ENCODE results near the gene GALNT14.

Gene GALNT14

DNA sequence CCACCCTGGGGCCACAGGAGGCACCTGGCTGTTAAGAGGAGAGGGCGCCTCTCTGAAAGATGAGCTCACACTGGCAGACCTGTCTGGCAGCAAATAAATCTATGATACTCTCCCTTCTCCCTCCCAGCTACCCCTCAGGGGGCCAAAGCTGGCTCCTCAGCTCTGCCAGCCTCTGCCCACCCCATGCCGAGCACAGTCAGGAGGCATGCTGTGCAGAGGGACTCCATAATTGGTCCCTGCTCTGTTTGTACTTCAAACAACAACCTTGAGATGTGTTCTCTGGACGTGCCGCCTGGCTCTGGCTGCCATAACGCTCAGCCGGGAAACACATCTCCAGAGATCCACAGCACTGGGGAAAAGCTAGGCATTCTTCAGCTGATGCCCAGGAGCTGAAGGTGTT lies 126.7 kb downstream of the GALNT14 start:
- TF ChIP-seq, protein P1, sequence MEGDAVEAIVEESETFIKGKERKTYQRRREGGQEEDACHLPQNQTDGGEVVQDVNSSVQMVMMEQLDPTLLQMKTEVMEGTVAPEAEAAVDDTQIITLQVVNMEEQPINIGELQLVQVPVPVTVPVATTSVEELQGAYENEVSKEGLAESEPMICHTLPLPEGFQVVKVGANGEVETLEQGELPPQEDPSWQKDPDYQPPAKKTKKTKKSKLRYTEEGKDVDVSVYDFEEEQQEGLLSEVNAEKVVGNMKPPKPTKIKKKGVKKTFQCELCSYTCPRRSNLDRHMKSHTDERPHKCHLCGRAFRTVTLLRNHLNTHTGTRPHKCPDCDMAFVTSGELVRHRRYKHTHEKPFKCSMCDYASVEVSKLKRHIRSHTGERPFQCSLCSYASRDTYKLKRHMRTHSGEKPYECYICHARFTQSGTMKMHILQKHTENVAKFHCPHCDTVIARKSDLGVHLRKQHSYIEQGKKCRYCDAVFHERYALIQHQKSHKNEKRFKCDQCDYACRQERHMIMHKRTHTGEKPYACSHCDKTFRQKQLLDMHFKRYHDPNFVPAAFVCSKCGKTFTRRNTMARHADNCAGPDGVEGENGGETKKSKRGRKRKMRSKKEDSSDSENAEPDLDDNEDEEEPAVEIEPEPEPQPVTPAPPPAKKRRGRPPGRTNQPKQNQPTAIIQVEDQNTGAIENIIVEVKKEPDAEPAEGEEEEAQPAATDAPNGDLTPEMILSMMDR (IDR thresholded peaks at IDR 0.05; ENCODE audit: insufficient read depth, low read depth, low read length, missing control alignments): no peak
- H3K4me3 ChIP-seq (ENCODE audit: low read depth, low read length): no peak overlapping the region
- no peak for DNase-seq (ENCODE audit: low read depth)

DNA sequence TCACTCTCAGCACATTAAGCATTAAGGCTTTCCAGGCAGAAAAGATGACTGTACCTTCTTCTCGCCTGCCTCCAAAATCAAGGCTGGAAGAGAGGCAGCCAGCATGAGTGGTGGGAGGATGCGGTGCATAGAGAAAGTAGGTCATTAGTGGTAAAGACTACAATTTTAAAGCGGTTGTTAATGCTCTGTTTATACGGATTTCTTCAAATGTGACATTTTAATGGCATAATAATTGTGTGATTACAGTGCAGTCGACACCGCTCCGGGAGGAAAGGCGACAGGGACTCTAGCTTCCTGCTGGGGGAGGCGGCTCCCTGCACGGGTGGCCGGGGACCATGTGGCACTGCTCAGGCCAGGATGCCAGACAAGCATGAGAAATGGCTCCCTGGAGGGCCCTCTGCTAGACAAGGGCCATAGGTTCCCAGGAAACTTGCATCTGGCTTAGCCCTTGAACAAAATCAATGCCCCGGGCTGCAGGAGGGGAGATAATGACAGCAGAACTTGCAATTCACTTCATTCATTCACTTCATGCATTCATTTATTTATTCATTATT lies 129.6 kb downstream of the GALNT14 start:
- DNase-seq (ENCODE audit: low read depth): no peak
- TF ChIP-seq, protein P1 (IDR thresholded peaks at IDR 0.05; ENCODE audit: insufficient read depth, low read depth, low read length, missing control alignments): no peak
- H3K4me3 ChIP-seq (ENCODE audit: low read depth, low read length): no peak overlapping the region

DNA sequence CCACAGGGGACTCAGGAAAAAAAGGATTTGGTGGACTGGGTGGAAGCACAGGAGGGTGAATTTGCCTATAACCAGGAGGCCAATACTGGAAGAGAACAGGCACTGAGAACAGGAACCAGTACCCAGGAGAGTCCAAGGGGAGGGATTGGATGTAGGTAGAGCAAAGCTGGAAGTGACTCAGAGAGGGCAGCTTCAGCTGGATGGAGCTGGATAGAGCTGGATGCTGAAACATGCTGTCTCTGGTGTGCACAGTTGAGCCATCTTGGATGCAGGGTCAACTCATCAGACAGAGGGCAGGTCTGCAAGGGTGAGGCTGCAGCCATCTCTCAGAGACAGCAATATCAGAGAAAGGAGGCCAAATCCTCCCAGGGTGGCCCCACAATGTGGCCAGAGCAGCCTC lies 134.0 kb downstream of the GALNT14 start:
- no peak overlapping the region for H3K4me3 ChIP-seq (ENCODE audit: low read depth, low read length)

DNA sequence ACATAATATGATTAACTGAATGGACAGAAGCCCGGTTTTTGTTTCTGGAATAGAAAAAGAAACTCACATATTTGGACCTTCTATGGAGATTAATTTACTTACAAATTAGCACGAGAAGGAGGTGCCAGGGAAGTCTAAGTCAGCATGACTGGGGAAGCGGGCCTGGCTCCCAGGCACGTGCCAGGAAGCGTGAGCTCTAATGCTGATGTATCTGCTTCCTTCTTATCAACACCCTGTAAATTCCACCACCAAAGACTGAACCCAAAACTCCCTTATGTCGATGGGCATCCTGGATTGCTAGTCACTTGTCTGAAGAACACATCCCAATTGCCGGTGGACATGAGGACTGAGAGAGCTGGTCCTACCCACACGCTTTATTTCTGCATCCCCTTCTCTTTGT lies 134.5 kb downstream of the GALNT14 start:
- DNase-seq (ENCODE audit: low read depth): no peak
- TF ChIP-seq, protein P1 (IDR thresholded peaks at IDR 0.05; ENCODE audit: insufficient read depth, low read depth, low read length, missing control alignments): no peak
- H3K4me3 ChIP-seq (ENCODE audit: low read depth, low read length): no peak overlapping the region

More for the DNA sequence above, 134.0 kb downstream of the GALNT14 start:
- DNase-seq (ENCODE audit: low read depth): no peak
- TF ChIP-seq, protein P1 (IDR thresholded peaks at IDR 0.05; ENCODE audit: insufficient read depth, low read depth, low read length, missing control alignments): no peak

DNA sequence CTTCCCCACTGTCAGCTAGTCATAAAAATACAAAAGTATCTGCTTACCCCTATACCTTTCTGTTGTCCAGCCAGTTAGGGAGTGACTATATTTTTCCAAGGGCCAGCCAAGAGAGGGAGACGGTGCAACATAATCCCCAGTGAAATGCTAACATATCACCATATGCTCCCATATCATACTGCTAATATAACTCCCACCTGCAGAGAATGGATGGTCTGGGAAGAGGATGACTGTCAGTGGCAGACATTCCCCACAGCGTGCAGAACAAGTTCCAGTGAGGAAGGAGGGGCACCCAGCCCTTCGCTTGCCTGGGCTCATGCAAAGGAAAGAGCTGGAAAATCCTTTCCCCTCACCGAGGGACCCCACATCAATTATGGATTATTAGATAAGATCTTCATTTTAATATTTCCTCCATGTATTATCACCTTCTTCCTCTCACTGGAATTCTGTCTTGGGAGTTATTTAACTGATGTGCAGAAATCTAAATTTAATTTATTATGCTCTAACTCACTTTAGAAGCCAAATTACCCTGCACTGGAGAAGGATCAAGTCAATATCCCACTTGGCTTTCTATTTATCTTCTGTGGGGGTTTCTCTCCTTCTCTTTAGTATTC lies 135.6 kb downstream of the GALNT14 start:
- DNase-seq (ENCODE audit: low read depth): no peak
- H3K4me3 ChIP-seq (ENCODE audit: low read depth, low read length): no peak overlapping the region

DNA sequence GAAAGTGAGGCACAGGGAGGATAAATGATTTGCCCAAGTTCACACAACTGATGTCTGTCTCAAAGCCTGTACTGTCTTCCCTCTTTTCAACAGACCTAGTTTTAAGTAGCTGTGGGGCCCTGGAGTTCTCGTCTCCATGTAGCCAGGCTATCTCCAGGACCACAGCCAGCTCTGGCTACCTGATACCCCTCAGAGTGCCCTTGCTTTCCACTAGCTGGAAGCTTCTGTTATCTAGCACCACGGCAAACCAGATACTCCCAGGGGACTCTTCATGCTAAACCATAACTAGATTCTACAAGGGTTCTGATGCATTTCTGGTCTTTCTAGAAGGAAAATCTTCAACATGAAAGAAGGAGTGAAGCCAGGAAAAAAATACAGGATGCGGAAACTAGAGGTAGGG lies 137.3 kb downstream of the GALNT14 start:
- TF ChIP-seq, protein P1 (IDR thresholded peaks at IDR 0.05; ENCODE audit: insufficient read depth, low read depth, low read length, missing control alignments): no peak
- no peak overlapping the region for H3K4me3 ChIP-seq (ENCODE audit: low read depth, low read length)
- no peak for DNase-seq (ENCODE audit: low read depth)

More for the DNA sequence above, 135.6 kb downstream of the GALNT14 start:
- TF ChIP-seq, protein P1 (IDR thresholded peaks at IDR 0.05; ENCODE audit: insufficient read depth, low read depth, low read length, missing control alignments): no peak

DNA sequence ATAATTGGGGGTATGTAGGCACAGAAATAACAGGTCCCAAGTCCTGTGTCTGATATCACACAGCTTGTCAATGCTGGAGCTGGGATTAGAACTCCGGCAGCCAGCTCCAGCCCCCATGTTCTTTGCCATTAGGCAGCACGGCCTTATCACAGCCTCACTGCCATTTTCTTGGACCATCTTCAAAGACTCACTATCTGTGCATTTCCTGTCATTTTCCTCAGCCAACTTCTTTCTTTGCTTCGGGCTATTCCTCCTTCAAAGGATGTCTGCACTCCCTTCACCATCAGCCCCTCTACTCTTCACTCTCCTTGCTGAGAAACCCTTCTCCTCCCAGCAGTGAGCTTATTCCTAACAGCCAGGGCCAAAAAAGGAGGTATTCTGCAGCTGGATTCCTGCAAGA lies 139.6 kb downstream of the GALNT14 start:
- TF ChIP-seq, protein P1 (IDR thresholded peaks at IDR 0.05; ENCODE audit: insufficient read depth, low read depth, low read length, missing control alignments): no peak
- no peak overlapping the region for H3K4me3 ChIP-seq (ENCODE audit: low read depth, low read length)
- DNase-seq (ENCODE audit: low read depth): no peak
